GM23338 (cell line): Measurements from ENCODE around the gene CCNF. TPM values are rescaled to one million over a fixed set of nuclear protein-coding genes. Genes with fewer than 3 reads are reported as not detected.

Experiments
- ATAC-seq: fragments of 200-7000 bp; cut with Tn5 transposase; 3 replicates; pipeline ENCODE4 v1.9.1; 2020
- DNase-seq: peaks from one replicate; pipeline ENCODE4 v3.0.0-alpha.2; 2015; ENCODE audit warnings: low spot score
- H2AFZ ChIP-seq: fragments of 200-600 bp; sonication (generic); 2 replicates; pipeline ENCODE4 v1.8.0; 2016; ENCODE audit warnings: antibody characterized with exemption, mild to moderate bottlenecking, moderate library complexity
- H3F3A ChIP-seq: fragments of 200-600 bp; sonication (generic); replicated peaks from 2 replicates; pipeline ENCODE4 v1.8.0; 2017; ENCODE audit warnings: antibody characterized with exemption, mixed run types, low read depth
- H3K27ac ChIP-seq: fragments of 200-600 bp; sonication (generic); 2 replicates; pipeline ENCODE4 v1.6.1; 2016; ENCODE audit warnings: low read depth
- H3K27me3 ChIP-seq: fragments of 200-600 bp; sonication (generic); 2 replicates; pipeline ENCODE4 v1.8.0; 2016; ENCODE audit warnings: mild to moderate bottlenecking, mixed run types, moderate library complexity; ENCODE audit not compliant: insufficient read depth
- H3K36me3 ChIP-seq: fragments of 200-600 bp; sonication (generic); 2 replicates; pipeline ENCODE4 v1.8.0; 2016; ENCODE audit warnings: mild to moderate bottlenecking; ENCODE audit not compliant: insufficient read depth
- H3K4me1 ChIP-seq: fragments of 200-600 bp; sonication (generic); 2 replicates; pipeline ENCODE4 v1.8.0; 2016; ENCODE audit warnings: mild to moderate bottlenecking, moderate library complexity; ENCODE audit not compliant: insufficient read depth
- H3K4me2 ChIP-seq: fragments of 200-600 bp; sonication (generic); 2 replicates; pipeline ENCODE4 v1.7.1; 2017; ENCODE audit warnings: mixed run types
- H3K4me3 ChIP-seq: fragments of 200-600 bp; sonication (generic); 2 replicates; pipeline ENCODE4 v1.6.1; 2016; ENCODE audit warnings: mixed run types
- H3K79me2 ChIP-seq: fragments of 200-600 bp; sonication (generic); replicated peaks from 2 replicates; pipeline ENCODE4 v1.8.0; 2017; ENCODE audit warnings: mild to moderate bottlenecking; ENCODE audit not compliant: insufficient read depth
- H3K9me2 ChIP-seq: fragments of 200-600 bp; sonication (generic); 2 replicates; pipeline ENCODE4 v1.8.0; 2017; ENCODE audit not compliant: insufficient read depth
- H4K20me1 ChIP-seq: fragments of 200-600 bp; sonication (generic); replicated peaks from 2 replicates; pipeline ENCODE4 v1.8.0; 2017; ENCODE audit warnings: mild to moderate bottlenecking; ENCODE audit not compliant: insufficient read depth
- H3K27ac Mint-ChIP-seq: 2 replicates; pipeline ENCODE4 v1.8.0; 2020; ENCODE audit warnings: inconsistent platforms, mild to moderate bottlenecking, moderate library complexity, mixed read lengths
- H3K27me3 Mint-ChIP-seq: 3 replicates; pipeline ENCODE4 v1.8.0; 2022; ENCODE audit warnings: low read depth, mild to moderate bottlenecking, moderate library complexity, mixed read lengths, inconsistent platforms; ENCODE audit not compliant: insufficient read depth, poor library complexity
- H3K36me3 Mint-ChIP-seq: 3 replicates; pipeline ENCODE4 v1.8.0; 2021; ENCODE audit warnings: low read depth, mild to moderate bottlenecking, inconsistent platforms, moderate library complexity, mixed read lengths
- H3K4me1 Mint-ChIP-seq: 3 replicates; pipeline ENCODE4 v1.8.0; 2020; ENCODE audit warnings: mild to moderate bottlenecking, inconsistent platforms, mixed read lengths
- H3K4me3 Mint-ChIP-seq: 3 replicates; pipeline ENCODE4 v1.8.0; 2021; ENCODE audit warnings: moderate library complexity, mild to moderate bottlenecking, inconsistent platforms, mixed read lengths
- H3K9me3 Mint-ChIP-seq: 3 replicates; pipeline ENCODE4 v1.8.0; 2020; ENCODE audit warnings: moderate library complexity, mild to moderate bottlenecking, inconsistent platforms, mixed read lengths
- CTCF ChIP-seq, 2 experiments: fragments of 200-600 bp in 1 of 2; sonication (generic) in 1 of 2; conservative IDR thresholded peaks; 2 replicates each; pipeline versions ENCODE4 v1.5.1 to v1.6.1; 2016 to 2017; ENCODE audit warnings: antibody characterized with exemption in 2 of 2, low read depth in 2 of 2, mild to moderate bottlenecking in 2 of 2, moderate library complexity in 1 of 2
- ETS1 ChIP-seq: IDR thresholded peaks from 2 replicates; pipeline ENCODE4 v1.6.1; 2016; ENCODE audit warnings: antibody characterized with exemption
- EZH2 ChIP-seq: fragments of 200-600 bp; sonication (generic); IDR thresholded peaks from one replicate; pipeline ENCODE4 v1.8.0; 2017; ENCODE audit warnings: antibody characterized with exemption, mild to moderate bottlenecking, low read depth; ENCODE audit not compliant: unreplicated experiment
- JUNB ChIP-seq: IDR thresholded peaks from one replicate; pipeline ENCODE4 v1.6.1; 2016; ENCODE audit warnings: antibody characterized with exemption; ENCODE audit not compliant: unreplicated experiment
- POLR2AphosphoS5 ChIP-seq: IDR thresholded peaks from 2 replicates; pipeline ENCODE4 v1.6.1; 2016; ENCODE audit warnings: antibody characterized with exemption, low read depth
- REST ChIP-seq: IDR thresholded peaks from one replicate; pipeline ENCODE4 v1.6.1; 2018; ENCODE audit warnings: antibody characterized with exemption; ENCODE audit not compliant: unreplicated experiment
- STAT1 ChIP-seq: IDR thresholded peaks from one replicate; pipeline ENCODE4 v1.6.1; 2016; ENCODE audit warnings: antibody characterized with exemption; ENCODE audit not compliant: unreplicated experiment
- ZNF462 ChIP-seq: fragments of 250-450 bp; sonication (Bioruptor Pico); IDR thresholded peaks from 2 replicates; pipeline ENCODE4 v1.5.0; 2020; ENCODE audit warnings: mild to moderate bottlenecking, moderate library complexity
- polyA plus RNA-seq: library from polyadenylated mRNA; unstranded; fragments of >200 nt; fragmentation: Nextera tagmentation; extraction: Ambion mirVana; gene quantifications from 2 replicates; pipeline ENCODE4 v1.2.1, GENCODE V29; 2016
- total RNA-seq: library from RNA; depleted of rRNA; stranded (reverse); fragments of >200 nt; shearing (Covaris generic); gene quantifications from 2 replicates; pipeline ENCODE4 v1.2.3, GENCODE V29; 2014

The CCNF gene
- total and polyA plus RNA-seq, 2 experiments from 2014 or later, result 21.2 to 54.2 TPM

- DNase-seq (no peak), ATAC-seq (no peak)
- Mint-ChIP-seq H3K4me1 (peaks cover 15% of the 10 kb centered on the region), H3K36me3 (peaks cover 25% of the 10 kb centered on the region), H3K27me3 (peaks cover 17% of the 10 kb centered on the region), H3K9me3 (no peaks in the 10 kb centered on the region), H3K4me3 (peak overlapping the region; percentile 76), H3K27ac (no peak overlapping the region)
- H3F3A ChIP-seq, result peaks cover 28% of the 10 kb centered on the region
- peaks cover 11% of the 10 kb centered on the region; the same call in 1 of the 2 replicates for H3K4me1 ChIP-seq
- H4K20me1 ChIP-seq, result peaks cover 10% of the 10 kb centered on the region; the same call in 1 of the 2 replicates
- H3K27ac ChIP-seq, result no peak overlapping the region
- TF ChIP-seq ETS1, result no peak
- TF ChIP-seq STAT1, result no peak
- no peak for TF ChIP-seq JUNB
- no peak for TF ChIP-seq CTCF (conservative IDR thresholded peaks at IDR 0.05; ENCODE audit: low read depth in 2 of 2)
- TF ChIP-seq EZH2, result no peak
- TF ChIP-seq POLR2AphosphoS5, result no peak
- no peak for TF ChIP-seq REST
- H2AFZ ChIP-seq, result no peak overlapping the region
- H3K79me2 ChIP-seq, result peaks cover 12% of the 10 kb centered on the region
- no peaks in the 10 kb centered on the region for H3K27me3 ChIP-seq
- no peaks in the 10 kb centered on the region for H3K36me3 ChIP-seq
- H3K4me2 ChIP-seq, result peak overlapping the region; percentile 98
- no peaks in the 10 kb centered on the region for H3K9me2 ChIP-seq
- peak overlapping the region; percentile 87 for H3K4me3 ChIP-seq
Observed at GRCh38 chr16:2460916-2461315, 31.7 kb downstream of the CCNF start.

GRCh38 chr16:2462031-2462866, 33.0 kb downstream of the CCNF start:
- Histone ChIP-seq H3K4me3 (no peak overlapping the region), H3K36me3 (no peaks in the 10 kb centered on the region), H3K27ac (no peak overlapping the region), H3K27me3 (no peaks in the 10 kb centered on the region), H3K4me2 (no peak overlapping the region), H4K20me1 (peaks cover 10% of the 10 kb centered on the region; the same call in 1 of the 2 replicates), H2AFZ (no peak overlapping the region), H3F3A (peaks cover 29% of the 10 kb centered on the region), H3K4me1 (peaks cover 11% of the 10 kb centered on the region; the same call in 1 of the 2 replicates), H3K79me2 (peaks cover 12% of the 10 kb centered on the region), H3K9me2 (no peaks in the 10 kb centered on the region)
- H3K27ac Mint-ChIP-seq, result no peak overlapping the region
- no peak for DNase-seq
- peaks cover 19% of the 10 kb centered on the region for H3K27me3 Mint-ChIP-seq
- no peak for ATAC-seq
- H3K9me3 Mint-ChIP-seq, result no peaks in the 10 kb centered on the region
- H3K36me3 Mint-ChIP-seq, result peaks cover 15% of the 10 kb centered on the region
- no peak overlapping the region; the same call in 2 of the 3 replicates for H3K4me3 Mint-ChIP-seq
- H3K4me1 Mint-ChIP-seq, result peaks cover 16% of the 10 kb centered on the region
- TF ChIP-seq ZNF462 (CRISPR knock-in tag), result no peak
